Left colon (tissue), 2 donors: Measurements from ENCODE around the gene FARP2. TPM values are rescaled to one million over a fixed set of nuclear protein-coding genes. Genes with fewer than 3 reads are reported as not detected.

Experiments
- ATAC-seq: fragments of 200-7000 bp; cut with Tn5 transposase; one replicate; pipeline ENCODE4 v1.9.1; 2020; ENCODE audit warnings: mild to moderate bottlenecking, moderate library complexity
- DNase-seq, 2 donors: peaks; one replicate each; pipeline ENCODE4 v3.0.0-alpha.2; 2020
- intact Hi-C, 2 donors: fragments of 100-400 bp; cut with DNase I in 1 of 2; cut with micrococcal nuclease in 1 of 2; formaldehyde crosslinking; loops; one replicate each; pipeline versions ENCODE4 v1.11.2 to v1.14.0; 2022; cut with DNase I, micrococcal nuclease
- microRNA-seq, 2 donors: library from miRNA; unstranded; fragments of <30 nt; microRNA quantifications; one replicate each; pipeline versions ENCODE4 v1.1.0 to v1.2.0, GENCODE V29; 2020
- total RNA-seq, 2 donors: library from RNA; stranded (reverse); fragmentation: NEBNext Ultra II Directional; extraction: Animal tissue kit (Norgen Biotek cat#: 25700); gene quantifications; one replicate each; pipeline ENCODE4 v1.2.1, GENCODE V29; 2021
- donor health status: DM: no; HTN: no; CAD: no.
- donor health status: DM: yes; HTN: yes; CAD: no.

Gene FARP2
- total RNA-seq, 2 donors from 2014 or later = 126 to 138 TPM

DNA sequence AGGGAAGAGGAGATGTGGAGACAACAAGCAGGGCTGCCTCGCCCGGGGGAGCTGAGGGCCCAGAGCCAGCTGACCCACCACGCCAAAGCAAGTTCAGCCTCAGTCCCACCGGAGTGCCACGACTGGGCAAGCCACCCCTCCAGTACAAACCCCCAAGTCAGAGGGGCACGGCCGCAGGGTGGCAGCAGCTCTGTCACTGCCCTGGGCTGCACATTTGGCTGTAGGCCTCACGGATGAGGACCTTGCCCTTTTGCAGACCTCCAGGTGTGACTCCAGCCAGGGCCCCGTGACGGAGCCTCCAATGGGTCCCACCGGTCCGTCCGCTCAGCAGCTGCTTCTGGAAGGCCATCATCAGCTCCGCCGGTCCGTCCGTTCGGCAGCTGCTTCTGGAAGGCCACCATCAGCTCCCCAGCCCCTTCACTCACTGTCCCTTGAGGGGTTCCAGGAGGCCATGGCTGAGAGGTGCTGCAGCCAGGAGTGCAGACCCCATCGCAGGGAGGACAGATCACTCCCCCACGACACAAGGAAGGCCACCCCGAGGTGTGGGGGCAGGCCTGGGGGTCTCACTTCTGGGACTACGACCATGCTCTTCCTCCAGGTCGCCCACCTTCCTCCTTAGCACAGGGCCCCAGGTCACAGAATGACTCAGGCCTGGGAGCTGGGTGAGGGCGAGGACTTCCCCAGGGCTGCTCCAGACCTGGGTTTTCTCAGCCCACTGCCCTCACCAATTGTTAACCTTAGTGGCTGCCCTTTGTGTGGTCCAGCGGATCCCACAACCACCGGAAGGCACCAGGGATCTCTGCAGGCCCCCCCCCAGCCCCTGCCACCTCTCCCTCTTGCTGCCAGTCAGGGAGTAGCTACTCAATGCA, 176.9 kb downstream of the FARP2 start:
- intact Hi-C loops = no loop called here
- ATAC-seq (no peak), DNase-seq (no peak)

DNA sequence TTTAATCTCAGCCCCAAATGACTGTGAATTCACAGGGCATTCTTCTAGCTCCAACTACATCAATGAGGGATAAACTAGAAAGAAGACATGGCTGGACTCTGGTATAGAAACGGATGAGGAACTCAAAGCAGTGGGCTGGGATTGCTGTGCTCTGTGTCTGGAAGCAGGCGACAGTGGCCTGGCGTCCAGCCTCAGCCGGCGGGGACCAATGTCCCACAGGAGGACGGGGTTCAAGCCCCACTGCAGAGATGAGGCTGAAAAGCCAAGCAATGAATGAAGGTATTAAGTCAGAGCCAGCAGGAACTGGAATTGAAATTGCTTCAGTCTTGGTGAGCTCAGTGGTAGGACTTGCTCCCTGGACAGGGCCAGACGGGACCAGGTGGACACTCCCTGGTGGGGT, 178.2 kb downstream of the FARP2 start:
- no peak for ATAC-seq
- intact Hi-C loops = no loop called here
- DNase-seq = no peak

DNA sequence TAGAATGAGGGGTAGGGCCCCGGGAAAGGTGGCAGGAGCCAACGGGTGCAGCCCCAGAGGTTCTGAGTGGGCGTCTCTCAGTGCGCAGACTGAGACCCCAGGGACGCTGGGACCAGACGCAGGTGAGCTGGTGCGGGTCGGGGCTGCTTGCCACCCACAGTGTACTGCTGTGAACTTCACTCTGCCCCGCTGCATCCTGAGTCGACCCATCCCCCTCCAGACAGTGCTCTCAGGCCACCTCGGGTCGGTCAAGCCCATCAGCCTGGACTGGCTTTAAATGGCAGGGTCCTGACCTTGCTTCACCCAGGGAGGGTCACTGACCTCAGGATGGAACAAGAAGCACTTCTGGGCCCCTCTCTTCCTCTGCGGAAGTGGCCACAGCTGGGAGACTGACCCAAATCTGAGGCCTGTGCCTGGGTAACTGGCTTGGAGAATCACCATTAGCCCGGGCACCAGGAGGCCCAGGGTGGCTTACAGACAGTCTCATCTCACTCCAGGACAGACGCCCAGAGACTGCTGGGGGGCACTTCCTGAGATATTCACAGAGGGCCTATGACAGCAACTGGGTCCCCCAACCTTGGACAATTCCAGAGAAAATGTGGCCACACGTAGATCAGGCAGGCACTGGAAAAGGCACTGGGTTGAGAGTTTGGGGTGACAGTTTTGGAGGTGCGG, 178.8 kb downstream of the FARP2 start:
- ATAC-seq (no peak), DNase-seq (no peak)
- intact Hi-C loops = no loop called here

DNA sequence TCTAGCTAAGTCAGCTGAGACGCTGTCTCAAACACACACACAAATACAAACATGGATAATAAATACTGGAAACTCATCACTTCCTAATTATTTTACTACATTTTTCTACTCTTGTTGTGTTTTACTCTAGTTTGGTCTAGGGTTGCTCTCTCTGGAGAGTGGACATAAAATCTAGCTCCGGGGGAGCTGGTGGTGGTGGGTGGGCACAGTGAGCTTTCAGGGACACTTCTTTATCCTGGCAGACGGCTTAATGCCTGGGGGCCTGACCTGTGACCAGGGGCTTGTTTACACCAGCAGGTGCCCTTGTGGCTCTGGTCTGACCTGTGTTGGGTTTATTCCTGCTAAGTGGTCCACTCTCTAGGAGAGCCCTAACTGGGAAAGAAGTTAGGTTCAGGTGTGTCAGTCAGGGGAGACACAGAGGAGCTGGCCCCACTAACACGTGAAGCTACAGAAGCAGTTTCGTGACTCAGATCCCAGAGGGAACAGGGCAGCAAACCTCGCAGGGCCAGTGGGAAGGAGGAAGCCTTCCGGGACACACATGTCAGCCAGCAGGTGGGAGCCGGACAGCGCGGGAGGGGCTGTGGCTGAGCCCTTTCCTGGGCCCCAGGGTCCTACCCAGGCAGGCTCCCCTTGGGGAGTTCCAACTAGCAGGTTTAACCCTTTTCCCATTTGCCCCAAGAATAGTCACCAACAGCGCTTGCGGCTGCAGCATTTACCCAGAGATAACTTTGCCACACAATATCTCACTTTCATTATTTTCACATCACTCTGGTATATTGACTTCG, 180.0 kb downstream of the FARP2 start:
- DNase-seq (no peak), ATAC-seq (no peak)
- intact Hi-C loops = no loop called here

DNA sequence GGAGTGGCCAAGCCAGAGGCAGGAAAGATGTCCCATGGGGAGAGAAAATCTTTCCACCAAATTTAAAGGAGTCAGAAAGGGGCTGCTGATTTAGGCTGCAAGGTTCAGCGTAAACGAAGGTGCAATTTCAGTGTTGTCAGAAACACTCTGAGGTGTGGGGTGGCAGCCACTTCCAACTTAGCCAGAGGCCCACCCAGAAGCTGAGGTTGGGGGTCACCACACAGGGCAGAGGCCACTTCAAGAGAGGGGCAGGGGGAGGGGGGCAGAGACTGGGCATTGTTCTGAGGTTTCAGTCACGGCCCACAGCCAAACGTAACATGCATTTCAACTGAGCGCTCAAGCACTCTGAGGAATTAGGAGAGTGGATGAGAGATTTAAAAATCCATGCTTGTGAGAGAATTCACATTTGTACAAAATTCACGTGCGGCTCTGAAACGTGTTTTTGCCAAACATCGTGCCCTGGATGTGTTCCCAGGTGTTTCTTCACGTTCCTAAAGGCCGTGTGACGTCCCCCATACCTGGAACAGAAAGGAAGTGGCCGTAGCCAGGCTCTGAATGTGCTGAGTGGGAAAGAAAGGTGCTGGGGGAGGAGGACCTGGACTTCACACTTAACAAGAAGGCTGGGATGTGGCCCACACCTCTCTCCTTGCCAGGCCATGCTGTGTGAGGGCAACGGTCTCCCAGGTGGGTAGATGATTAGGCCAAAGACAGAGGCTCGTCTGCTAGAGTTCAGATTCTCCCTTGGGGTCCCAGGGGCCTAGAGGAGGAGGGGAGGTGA, 182.9 kb downstream of the FARP2 start:
- no peak for DNase-seq
- ATAC-seq = no peak
- intact Hi-C loops = no loop called here

DNA sequence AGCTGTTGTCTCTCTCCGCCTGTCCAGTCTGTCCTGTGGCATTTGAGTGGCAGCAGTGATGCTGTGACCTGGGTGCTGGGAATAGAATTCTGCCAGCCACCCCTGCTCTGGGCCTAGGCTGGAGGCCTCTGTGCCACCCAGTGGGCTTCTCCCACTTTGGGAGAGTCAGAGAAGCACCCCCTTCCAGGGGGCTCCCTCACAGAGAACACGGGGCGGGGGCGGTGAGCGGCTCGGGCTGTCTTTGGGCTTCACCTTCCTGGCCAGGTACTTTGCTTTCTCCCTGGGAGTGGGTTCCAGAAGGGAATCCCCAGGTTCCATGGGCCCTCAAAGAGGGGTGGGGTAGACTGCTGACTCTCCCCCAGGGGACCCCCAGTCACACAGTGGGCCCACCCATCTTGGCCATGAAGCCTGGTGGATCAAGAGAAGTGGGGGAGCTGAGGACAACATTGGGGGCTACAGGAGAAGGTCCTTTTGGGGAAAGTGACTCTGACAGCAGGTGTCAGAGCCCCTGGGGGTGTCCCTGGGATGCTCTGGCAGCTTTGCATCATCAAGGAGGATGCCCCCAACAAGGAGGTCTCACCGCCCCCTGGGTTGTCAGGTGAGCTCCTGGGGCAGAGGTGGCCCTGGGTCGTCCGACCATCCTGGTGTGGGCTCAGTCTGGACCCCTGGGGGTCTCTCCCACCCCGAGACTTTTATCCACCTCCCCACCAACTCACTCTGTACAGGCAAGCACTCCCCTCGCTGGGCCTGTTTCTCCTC, 183.7 kb downstream of the FARP2 start:
- DNase-seq (no peak), ATAC-seq (no peak)
- intact Hi-C loops = no loop called here

DNA sequence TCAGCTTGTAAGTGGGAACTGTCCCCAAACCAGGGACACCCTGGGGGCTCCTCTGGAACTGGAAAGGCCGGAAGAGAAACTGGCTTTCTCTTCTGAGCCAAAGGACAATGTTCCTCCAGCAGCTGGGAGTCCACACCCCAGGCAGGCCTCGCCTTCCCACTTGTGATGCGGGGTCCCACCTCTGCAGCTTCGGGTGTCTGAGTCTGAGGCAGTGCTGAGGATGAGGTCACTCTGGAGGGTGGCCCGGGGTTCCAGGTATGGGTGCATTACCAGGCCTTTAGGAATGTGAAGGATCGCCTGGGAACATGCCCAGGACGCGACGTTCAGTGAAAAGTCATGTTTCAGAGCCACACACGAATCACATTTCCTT, 184.3 kb downstream of the FARP2 start:
- peak; percentile 5 for ATAC-seq
- DNase-seq = no peak
- intact Hi-C loops = no loop called here

DNA sequence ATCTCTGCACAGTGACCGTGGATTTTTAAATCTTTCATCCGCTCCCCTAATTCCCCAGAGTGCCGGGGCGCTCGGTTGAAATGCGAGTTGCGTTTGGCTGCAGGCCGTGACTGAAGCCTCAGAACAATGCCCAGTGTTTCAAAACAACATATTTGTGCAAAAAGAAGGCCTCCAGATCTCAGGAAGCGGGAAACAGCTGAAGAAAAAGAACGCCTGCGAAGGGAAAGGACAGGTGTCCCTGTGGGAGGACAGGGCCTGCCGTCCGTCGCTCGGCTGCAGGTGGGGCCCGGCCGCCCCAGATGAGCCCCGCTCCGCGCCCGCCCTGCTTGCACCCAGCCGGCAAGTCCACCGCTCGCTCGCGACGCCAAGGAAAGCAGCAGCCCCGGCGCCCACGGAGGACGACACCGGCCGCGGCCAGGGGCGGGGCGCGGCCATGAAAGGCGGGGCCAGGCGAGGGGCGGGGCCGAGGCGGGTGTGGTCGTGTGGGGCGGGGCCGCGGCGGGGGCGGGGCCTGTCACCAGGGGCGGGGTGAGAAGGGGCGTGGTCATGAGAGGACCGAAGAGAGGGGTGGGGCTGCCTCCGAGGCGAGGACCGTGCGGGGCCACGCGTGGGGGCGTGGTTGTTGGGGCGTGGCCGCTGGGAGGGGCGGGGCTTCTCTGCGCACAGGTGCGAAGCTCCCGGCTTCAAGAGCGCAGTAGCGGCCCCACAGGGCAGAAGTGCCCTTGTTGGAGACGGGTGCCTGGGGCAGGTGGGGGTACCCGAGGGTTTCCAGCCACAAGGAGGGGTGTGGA, 184.9 kb downstream of the FARP2 start:
- intact Hi-C loops = no loop called here
- ATAC-seq = peak; percentile 96

DNA sequence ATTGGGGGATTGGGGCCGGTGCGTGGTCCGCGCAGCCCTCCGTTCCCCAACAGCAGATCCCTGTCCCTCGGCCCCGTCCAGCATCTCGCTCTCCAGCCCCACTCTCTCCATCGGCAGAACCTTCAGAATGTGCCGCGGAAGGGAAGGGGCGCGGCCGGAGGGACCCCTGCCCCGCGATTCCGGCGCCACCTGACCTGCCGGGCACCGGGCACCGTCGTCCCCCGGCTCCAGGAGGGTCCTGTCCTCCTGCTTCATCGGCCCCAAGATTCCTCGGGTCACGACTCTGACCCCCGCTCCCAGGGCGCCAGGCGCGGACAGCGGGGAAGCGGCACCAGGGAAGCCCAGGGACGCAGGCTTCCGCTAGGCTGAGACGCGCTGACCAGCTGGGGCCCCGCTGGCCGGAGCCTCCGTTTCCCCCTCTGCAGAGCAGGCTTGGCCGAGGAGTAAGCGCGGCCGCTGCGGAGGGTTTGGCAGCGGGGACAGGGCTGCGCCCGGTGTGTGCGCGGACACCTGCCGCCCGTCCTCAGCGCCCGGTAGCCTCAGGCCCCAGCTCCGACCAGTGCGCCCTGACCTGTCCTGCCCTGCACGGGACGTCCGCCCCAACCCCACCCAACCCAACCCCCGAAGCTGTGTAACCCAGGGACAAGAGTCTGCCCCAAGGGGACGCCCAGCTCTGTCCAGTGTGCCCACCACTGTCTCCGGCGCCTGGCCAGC, 185.6 kb downstream of the FARP2 start:
- DNase-seq = no peak
- ATAC-seq = no peak
- intact Hi-C loops = no loop called here

More for the DNA sequence above, 184.9 kb downstream of the FARP2 start:
- DNase-seq = peak; percentile 62 to 73

DNA sequence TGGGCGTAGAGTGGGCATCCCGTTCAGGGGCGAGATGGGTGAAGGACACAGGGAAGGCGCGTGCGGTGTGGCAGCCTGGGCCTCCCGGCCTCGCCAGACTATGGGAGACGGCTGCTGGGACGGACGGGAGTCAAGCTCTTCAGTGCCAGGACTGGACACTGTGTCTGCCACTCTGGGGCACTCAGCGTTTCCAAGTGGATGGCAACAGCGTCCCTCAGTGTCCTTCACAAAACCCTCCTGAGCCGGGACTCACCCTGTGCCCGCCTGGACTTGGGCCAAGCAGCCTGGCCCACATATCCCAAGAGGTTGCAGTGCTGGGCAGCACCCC, 186.2 kb downstream of the FARP2 start:
- no peak for DNase-seq
- no peak for ATAC-seq
- intact Hi-C loops = no loop called here

Small RNAs within 50 kb of the gene (microRNA-seq; reads per million reads assigned to microRNA genes)
- gene MIR3133 = 0 reads per million in 2 donors

Other genes starting within 250 kb of the FARP2 start
- gene PASK, start 206.8 kb upstream of the FARP2 start, total RNA-seq = 10 to 100 TPM; 12.3 to 14.8 TPM
- 10 to 100 TPM; 56.0 to 58.7 TPM for gene PPP1R7, start 205.8 kb upstream of the FARP2 start, total RNA-seq
- 100 to 1,000 TPM in 1 of 2 donors, 10 to 100 TPM in 1; 75.4 to 114 TPM for gene ANO7, start 167.6 kb upstream of the FARP2 start, total RNA-seq
- 100 to 1,000 TPM; 390 to 417 TPM for gene HDLBP, start 40.6 kb upstream of the FARP2 start, total RNA-seq
- gene SEPTIN2, start 40.4 kb upstream of the FARP2 start, total RNA-seq = 100 to 1,000 TPM; 245 to 254 TPM
- 100 to 1,000 TPM; 118 to 119 TPM for gene STK25, start 152.3 kb downstream of the FARP2 start, total RNA-seq
- gene BOK, start 202.5 kb downstream of the FARP2 start, total RNA-seq = 10 to 100 TPM; 10.3 to 14.2 TPM